Panc1 (cell line): ENCODE data around the gene CREB3L2. TPM values are rescaled to one million over a fixed set of nuclear protein-coding genes. Genes with fewer than 3 reads are reported as not detected.

Experiments used
- ATAC-seq: fragments of 200-7000 bp; cut with Tn5 transposase; 2 replicates; pipeline ENCODE4 v1.9.1; 2020; ENCODE audit warnings: mild to moderate bottlenecking, moderate library complexity
- BruUV-seq: library from RNA; stranded (reverse); fragments of 400-500 nt; replicated peaks from 2 replicates; lab custom pipeline; 2021; lab: Mats Ljungman, UMichigan
- CTCF ChIA-PET: fragments of 300-600 bp; sonication (Branson Sonifier 250); formaldehyde crosslinking; loops from one replicate; lab custom pipeline; 2022; ENCODE audit warnings: antibody characterized with exemption; lab: Charles Lee
- POLR2A ChIA-PET: fragments of 300-600 bp; sonication (Branson Sonifier 250); formaldehyde crosslinking; loops from one replicate; lab custom pipeline; 2022; ENCODE audit warnings: antibody characterized with exemption; lab: Charles Lee
- DNase-seq: peaks from one replicate; pipeline ENCODE4 v3.0.0-alpha.2; 2010; ENCODE audit warnings: low read depth, low spot score
- H3K27ac ChIP-seq: 2 replicates; pipeline ENCODE4 v1.5.1; 2011; ENCODE audit warnings: mild to moderate bottlenecking, low read length, inconsistent platforms
- H3K27me3 ChIP-seq: fragments of 200-500 bp; sonication (Bioruptor generic); 2 replicates; pipeline ENCODE4 v1.6.0; 2014; ENCODE audit warnings: low read length, inconsistent platforms; ENCODE audit not compliant: control insufficient read depth, insufficient read depth
- H3K36me3 ChIP-seq: fragments of 200-500 bp; sonication (Bioruptor generic); 2 replicates; pipeline ENCODE4 v1.5.1; 2014; ENCODE audit warnings: inconsistent platforms, mild to moderate bottlenecking, low read length, moderate library complexity; ENCODE audit not compliant: control insufficient read depth, insufficient read depth
- H3K4me1 ChIP-seq: 2 replicates; pipeline ENCODE4 v1.5.1; 2011; ENCODE audit warnings: inconsistent platforms, mild to moderate bottlenecking, low read length, moderate library complexity; ENCODE audit not compliant: control insufficient read depth, insufficient read depth
- H3K4me3 ChIP-seq, 2 experiments: 2 replicates each; pipeline ENCODE4 v1.5.1; 2011 to 2012; ENCODE audit warnings: low read depth in 2 of 2, low read length in 2 of 2, mild to moderate bottlenecking in 2 of 2, inconsistent platforms in 1 of 2, moderate library complexity in 1 of 2
- H3K9me3 ChIP-seq: fragments of 200-500 bp; sonication (Bioruptor generic); 2 replicates; pipeline ENCODE4 v1.5.1; 2014; ENCODE audit warnings: low read depth, mild to moderate bottlenecking, inconsistent platforms, low read length, moderate library complexity; ENCODE audit not compliant: control insufficient read depth, insufficient read depth
- POLR2AphosphoS5 ChIP-seq: IDR thresholded peaks from 2 replicates; pipeline ENCODE4 v1.6.1; 2012; ENCODE audit warnings: mild to moderate bottlenecking, low read depth, low read length, moderate library complexity
- SIN3A ChIP-seq: IDR thresholded peaks from 2 replicates; pipeline ENCODE4 v1.6.1; 2012; ENCODE audit warnings: low read depth, mild to moderate bottlenecking, low read length, moderate library complexity, borderline replicate concordance; ENCODE audit not compliant: insufficient read depth
- TCF7L2 ChIP-seq: IDR thresholded peaks from 2 replicates; pipeline ENCODE4 v1.6.1; 2011; ENCODE audit warnings: mild to moderate bottlenecking, low read depth, low read length, inconsistent platforms
- in situ Hi-C: cut with HindIII; loops from 2 replicates; pipeline ENCODE4 v1.10.0; 2016; ENCODE audit warnings: low sequenced_read_pairs, low pct_unique_long_range_greater_than_20kb
- intact Hi-C: fragments of 100-400 bp; cut with micrococcal nuclease; formaldehyde crosslinking; loops from one replicate; pipeline ENCODE4 v1.10.0; 2022; ENCODE audit not compliant: unreplicated experiment
- total RNA-seq: library from RNA; stranded (reverse); gene quantifications from one replicate; pipeline ENCODE4 v1.2.1, GENCODE V29; 2021; ENCODE audit not compliant: unreplicated experiment
- TF ChIP-seq, protein P1 (sequence below): fragments of 450-650 bp; IDR thresholded peaks from 2 replicates; pipeline ENCODE4 v1.5.1; 2017; ENCODE audit warnings: mild to moderate bottlenecking
- TF ChIP-seq, protein P2 (sequence below), 2 experiments: IDR thresholded peaks; 2 replicates each; pipeline ENCODE4 v1.6.1; 2011 to 2012; ENCODE audit warnings: low read depth in 2 of 2, control low read depth in 1 of 2, low read length in 1 of 2, mild to moderate bottlenecking in 1 of 2, moderate library complexity in 1 of 2; ENCODE audit not compliant: insufficient read depth in 1 of 2

The CREB3L2 gene
- total RNA-seq, 1 experiment from 2014 or later: 22.7 TPM

DNA sequence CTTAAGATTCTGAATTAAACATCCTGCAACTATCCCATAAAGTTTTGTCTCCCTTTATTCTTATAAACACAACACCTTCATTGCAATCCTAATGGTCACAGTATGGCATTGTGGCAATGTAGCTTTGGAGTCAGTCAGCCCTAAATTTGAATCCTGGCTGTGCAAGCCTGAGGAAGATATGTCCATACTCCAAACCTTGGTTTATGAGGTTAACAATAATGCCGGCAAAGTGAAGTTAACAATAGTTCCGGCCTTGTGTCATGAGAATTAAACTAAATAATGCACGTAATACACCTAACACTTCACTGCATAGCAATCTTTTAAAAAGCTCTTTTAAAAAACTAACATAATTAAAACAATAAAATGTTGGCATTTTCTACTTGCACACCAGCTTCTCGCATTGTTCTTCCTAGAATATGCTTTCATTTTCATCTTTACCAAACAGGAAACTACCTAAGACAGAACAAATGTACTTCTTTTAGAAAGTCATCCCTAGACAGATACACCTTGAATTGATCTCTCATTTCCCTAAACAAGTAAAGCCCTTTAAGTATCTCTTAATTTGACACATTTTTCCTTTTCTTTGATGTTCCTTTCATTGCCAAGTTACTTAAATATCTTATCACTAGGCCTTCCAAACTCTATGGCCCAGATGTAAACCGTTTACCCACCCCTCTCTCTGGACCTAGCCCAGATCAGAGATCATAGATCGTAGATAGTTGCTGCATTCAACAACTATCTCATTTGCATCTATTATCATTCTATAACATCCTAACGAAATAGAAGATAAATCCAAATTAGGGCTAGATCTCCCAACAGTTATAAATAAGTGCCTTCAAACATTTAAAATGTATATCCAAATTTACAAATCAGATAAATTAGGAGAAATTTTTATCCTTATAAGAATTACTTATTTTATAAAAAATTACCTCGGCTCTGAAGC is 66.7 kb downstream of the CREB3L2 start:
- ChIA-PET POLR2A (no interaction called here), CTCF (no interaction called here)
- Histone ChIP-seq H3K27ac (no peak overlapping the region; the same call in 1 of the 2 replicates), H3K36me3 (no peaks in the 10 kb centered on the region), H3K9me3 (no peaks in the 10 kb centered on the region), H3K27me3 (no peaks in the 10 kb centered on the region), H3K4me3 (no peak overlapping the region), H3K4me1 (no peaks in the 10 kb centered on the region)
- intact Hi-C loops (no loop called here), in situ Hi-C loops (no loop called here)
- BruUV-seq: no TSS peak
- DNase-seq (no peak), ATAC-seq (no peak)
- TF ChIP-seq, protein P1, sequence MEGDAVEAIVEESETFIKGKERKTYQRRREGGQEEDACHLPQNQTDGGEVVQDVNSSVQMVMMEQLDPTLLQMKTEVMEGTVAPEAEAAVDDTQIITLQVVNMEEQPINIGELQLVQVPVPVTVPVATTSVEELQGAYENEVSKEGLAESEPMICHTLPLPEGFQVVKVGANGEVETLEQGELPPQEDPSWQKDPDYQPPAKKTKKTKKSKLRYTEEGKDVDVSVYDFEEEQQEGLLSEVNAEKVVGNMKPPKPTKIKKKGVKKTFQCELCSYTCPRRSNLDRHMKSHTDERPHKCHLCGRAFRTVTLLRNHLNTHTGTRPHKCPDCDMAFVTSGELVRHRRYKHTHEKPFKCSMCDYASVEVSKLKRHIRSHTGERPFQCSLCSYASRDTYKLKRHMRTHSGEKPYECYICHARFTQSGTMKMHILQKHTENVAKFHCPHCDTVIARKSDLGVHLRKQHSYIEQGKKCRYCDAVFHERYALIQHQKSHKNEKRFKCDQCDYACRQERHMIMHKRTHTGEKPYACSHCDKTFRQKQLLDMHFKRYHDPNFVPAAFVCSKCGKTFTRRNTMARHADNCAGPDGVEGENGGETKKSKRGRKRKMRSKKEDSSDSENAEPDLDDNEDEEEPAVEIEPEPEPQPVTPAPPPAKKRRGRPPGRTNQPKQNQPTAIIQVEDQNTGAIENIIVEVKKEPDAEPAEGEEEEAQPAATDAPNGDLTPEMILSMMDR: no peak
- TF ChIP-seq SIN3A: no peak

DNA sequence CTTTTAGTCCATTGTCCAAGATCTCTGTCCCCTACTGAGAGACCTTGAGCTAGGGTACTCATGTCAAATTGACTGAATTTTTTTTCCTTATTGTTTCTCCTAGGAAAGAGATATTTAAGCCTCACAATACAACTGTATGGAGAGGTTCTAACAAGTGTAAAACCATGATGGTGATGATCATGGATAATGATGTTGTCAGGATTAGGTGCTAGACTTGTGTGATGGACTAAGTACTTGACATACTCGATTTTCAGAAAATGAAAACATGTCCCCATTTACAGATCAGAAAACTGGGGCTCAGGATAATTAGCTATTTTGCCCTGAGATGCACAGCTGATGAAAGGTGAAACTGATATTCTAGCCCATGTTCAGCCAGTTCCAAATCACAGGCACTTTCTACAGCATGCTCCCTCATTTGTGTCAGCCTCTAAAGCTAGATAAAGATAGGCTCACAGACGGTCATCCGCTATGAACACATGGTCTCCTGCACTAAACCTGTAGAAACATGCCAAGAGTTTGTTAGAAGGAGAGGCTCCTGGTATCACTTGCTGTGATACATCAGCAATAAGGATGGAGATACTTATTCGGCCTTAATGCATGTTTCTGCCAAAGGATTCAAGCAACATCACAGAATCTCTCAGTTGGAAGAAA is 67.6 kb downstream of the CREB3L2 start:
- in situ Hi-C loops (no loop called here), intact Hi-C loops (no loop called here)
- no peak for DNase-seq
- ATAC-seq: no peak
- no peaks in the 10 kb centered on the region for H3K4me1 ChIP-seq
- ChIA-PET CTCF (no interaction called here), POLR2A (no interaction called here)
- no TSS peak for BruUV-seq
- TF ChIP-seq SIN3A: no peak
- TF ChIP-seq, protein P1: no peak
- TF ChIP-seq, protein P2, sequence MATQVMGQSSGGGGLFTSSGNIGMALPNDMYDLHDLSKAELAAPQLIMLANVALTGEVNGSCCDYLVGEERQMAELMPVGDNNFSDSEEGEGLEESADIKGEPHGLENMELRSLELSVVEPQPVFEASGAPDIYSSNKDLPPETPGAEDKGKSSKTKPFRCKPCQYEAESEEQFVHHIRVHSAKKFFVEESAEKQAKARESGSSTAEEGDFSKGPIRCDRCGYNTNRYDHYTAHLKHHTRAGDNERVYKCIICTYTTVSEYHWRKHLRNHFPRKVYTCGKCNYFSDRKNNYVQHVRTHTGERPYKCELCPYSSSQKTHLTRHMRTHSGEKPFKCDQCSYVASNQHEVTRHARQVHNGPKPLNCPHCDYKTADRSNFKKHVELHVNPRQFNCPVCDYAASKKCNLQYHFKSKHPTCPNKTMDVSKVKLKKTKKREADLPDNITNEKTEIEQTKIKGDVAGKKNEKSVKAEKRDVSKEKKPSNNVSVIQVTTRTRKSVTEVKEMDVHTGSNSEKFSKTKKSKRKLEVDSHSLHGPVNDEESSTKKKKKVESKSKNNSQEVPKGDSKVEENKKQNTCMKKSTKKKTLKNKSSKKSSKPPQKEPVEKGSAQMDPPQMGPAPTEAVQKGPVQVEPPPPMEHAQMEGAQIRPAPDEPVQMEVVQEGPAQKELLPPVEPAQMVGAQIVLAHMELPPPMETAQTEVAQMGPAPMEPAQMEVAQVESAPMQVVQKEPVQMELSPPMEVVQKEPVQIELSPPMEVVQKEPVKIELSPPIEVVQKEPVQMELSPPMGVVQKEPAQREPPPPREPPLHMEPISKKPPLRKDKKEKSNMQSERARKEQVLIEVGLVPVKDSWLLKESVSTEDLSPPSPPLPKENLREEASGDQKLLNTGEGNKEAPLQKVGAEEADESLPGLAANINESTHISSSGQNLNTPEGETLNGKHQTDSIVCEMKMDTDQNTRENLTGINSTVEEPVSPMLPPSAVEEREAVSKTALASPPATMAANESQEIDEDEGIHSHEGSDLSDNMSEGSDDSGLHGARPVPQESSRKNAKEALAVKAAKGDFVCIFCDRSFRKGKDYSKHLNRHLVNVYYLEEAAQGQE (IDR thresholded peaks at IDR 0.05; ENCODE audit: insufficient read depth in 1 of 2, low read depth in 2 of 2, low read length in 1 of 2): no peak
- TF ChIP-seq TCF7L2: no peak
- TF ChIP-seq POLR2AphosphoS5: no peak
- no peaks in the 10 kb centered on the region for H3K36me3 ChIP-seq
- no peak overlapping the region for H3K27ac ChIP-seq
- no peak overlapping the region for H3K4me3 ChIP-seq
- H3K27me3 ChIP-seq: no peaks in the 10 kb centered on the region
- no peaks in the 10 kb centered on the region for H3K9me3 ChIP-seq
